HG02840 (cell line): ENCODE measurements around the gene PPP1R14D.

ENCODE experiments used
- ATAC-seq: cut with Tn5 transposase; IDR thresholded peaks from one replicate; pipeline ENCODE4 v1.9.1; 2021; ENCODE audit warnings: mild to moderate bottlenecking, moderate library complexity, moderate number of reproducible peaks; ENCODE audit not compliant: unreplicated experiment, low FRiP score

The PPP1R14D gene

GRCh38 chr15:40853241-40853890, 24.9 kb upstream of the PPP1R14D start:
- no peak for ATAC-seq

- ATAC-seq: no peak
Observed at GRCh38 chr15:40852529-40852928, 24.0 kb upstream of the PPP1R14D start.

GRCh38 chr15:40850576-40851112, 22.1 kb upstream of the PPP1R14D start:
- no peak for ATAC-seq

- no peak for ATAC-seq
Observed at GRCh38 chr15:40847223-40847961, 18.9 kb upstream of the PPP1R14D start.

GRCh38 chr15:40846841-40847222, 18.3 kb upstream of the PPP1R14D start:
- ATAC-seq: no peak

GRCh38 chr15:40845511-40846284, 17.2 kb upstream of the PPP1R14D start:
- ATAC-seq: no peak

- ATAC-seq: no peak
Observed at GRCh38 chr15:40845036-40845435, 16.5 kb upstream of the PPP1R14D start.

GRCh38 chr15:40844696-40845030, 16.2 kb upstream of the PPP1R14D start:
- ATAC-seq: no peak

- no peak for ATAC-seq
Observed at GRCh38 chr15:40843885-40844695, 15.6 kb upstream of the PPP1R14D start, which contains the start of gene SPINT1. Gene SPINT1 (plus strand): TSS chr15:40844048. CDS start chr15:40844555, 507 bp downstream.

GRCh38 chr15:40843261-40843884, 14.9 kb upstream of the PPP1R14D start:
- no peak for ATAC-seq

- no peak for ATAC-seq
Observed at GRCh38 chr15:40841741-40842140, 13.2 kb upstream of the PPP1R14D start.

- no peak for ATAC-seq
Observed at GRCh38 chr15:40838756-40839155, 10.2 kb upstream of the PPP1R14D start.

GRCh38 chr15:40836020-40836419, 7.5 kb upstream of the PPP1R14D start:
- ATAC-seq: no peak

- no peak for ATAC-seq
Observed at GRCh38 chr15:40832903-40833302, 4.4 kb upstream of the PPP1R14D start.

GRCh38 chr15:40831861-40832260, 3.4 kb upstream of the PPP1R14D start:
- ATAC-seq: no peak

GRCh38 chr15:40830884-40831283, 2.4 kb upstream of the PPP1R14D start:
- ATAC-seq: no peak

- no peak for ATAC-seq
Observed at GRCh38 chr15:40829115-40829514, 607 bp upstream of the PPP1R14D start.

GRCh38 chr15:40826423-40827075, 2.0 kb downstream of the PPP1R14D start:
- no peak for ATAC-seq

- no peak for ATAC-seq
Observed at GRCh38 chr15:40825661-40826422, 2.7 kb downstream of the PPP1R14D start.
